ENCODE measurements around the gene PRR29.

PRR29 gene

DNA sequence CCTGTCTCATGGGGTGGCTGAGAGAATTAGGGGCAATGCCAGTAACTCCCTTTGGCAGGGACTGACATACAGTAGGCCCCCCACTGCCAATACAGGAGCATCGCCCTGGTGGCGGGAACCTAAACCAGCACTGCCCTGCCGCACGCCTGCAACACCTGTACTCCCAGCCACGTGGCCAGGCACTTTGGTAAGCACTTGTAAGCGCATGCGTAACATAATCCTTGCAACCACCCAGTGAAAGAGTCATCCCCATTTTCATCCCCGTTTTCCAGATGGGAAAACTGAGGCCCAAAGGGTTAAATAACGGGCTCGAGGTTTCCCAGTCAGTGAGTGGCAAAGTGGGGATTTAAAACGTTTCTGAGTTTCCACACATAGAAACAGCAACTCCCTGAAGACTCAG lies 42.9 kb upstream of the PRR29 start:
- Histone ChIP-seq H3K4ac (ENCODE audit: low read depth, low read length) (no peak overlapping the region), H2BK5ac (ENCODE audit: low read length) (no peak overlapping the region), H3K79me2 (ENCODE audit: control insufficient read depth, insufficient read depth, low read length) (no peaks in the 10 kb centered on the region), H2BK120ac (ENCODE audit: low read depth, low read length) (no peak overlapping the region), H3K4me1 (ENCODE audit: control insufficient read depth, low read depth, low read length) (no peaks in the 10 kb centered on the region), H3K4me3 (ENCODE audit: low read length) (no peak overlapping the region), H2BK15ac (replicated peaks; ENCODE audit: low read depth) (no peak overlapping the region), H4K5ac (ENCODE audit: low read length) (no peak overlapping the region), H3K27me3 (ENCODE audit: insufficient read depth, low read length, poor library complexity) (peaks cover 4% of the 10 kb centered on the region), H2AK5ac (ENCODE audit: low read length) (no peak overlapping the region), H3K36me3 (ENCODE audit: control insufficient read depth, insufficient read depth, low read length) (no peaks in the 10 kb centered on the region), H3K18ac (ENCODE audit: low read length) (no peak overlapping the region), H3K23ac (ENCODE audit: low read length) (no peak overlapping the region), H4K8ac (ENCODE audit: low read depth, low read length) (no peak overlapping the region), H3K27ac (ENCODE audit: low read depth, low read length) (no peak overlapping the region), H3K9ac (ENCODE audit: low read length) (no peak overlapping the region), H3K56ac (ENCODE audit: low read length) (no peak overlapping the region), H3K79me1 (ENCODE audit: low read length) (no peaks in the 10 kb centered on the region), H3K4me2 (ENCODE audit: low read length) (no peak overlapping the region)
- WGBS (ENCODE audit: extremely low coverage, insufficient coverage, low lambda C conversion rate): no CpG with 5 or more reads among the region's 11 CpGs
- no peak for DNase-seq

DNA sequence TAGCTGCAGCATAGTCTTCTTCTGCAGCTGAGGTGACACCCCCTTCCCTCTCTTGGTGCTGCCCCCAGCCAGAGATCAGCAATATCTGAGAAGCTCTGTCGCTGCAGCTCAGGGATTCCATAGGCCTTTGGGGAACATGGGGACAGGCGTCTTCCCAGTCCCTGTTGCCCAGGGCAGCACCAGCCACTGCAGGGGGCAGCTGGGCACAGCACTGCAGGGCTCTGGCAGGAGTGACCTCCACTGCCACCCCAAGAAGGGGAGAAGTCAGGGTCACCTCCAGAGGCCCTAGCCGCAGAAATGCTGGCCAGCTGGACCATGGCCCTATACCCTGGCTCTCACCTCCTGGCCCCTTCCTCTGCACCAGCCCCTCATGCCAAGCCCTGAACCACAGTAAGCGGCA lies 42.4 kb upstream of the PRR29 start:
- H3K79me2 ChIP-seq (ENCODE audit: control insufficient read depth, insufficient read depth, low read length): no peaks in the 10 kb centered on the region
- H3K4me2 ChIP-seq (ENCODE audit: low read length): no peak overlapping the region
- H3K4me3 ChIP-seq (ENCODE audit: low read length): no peak overlapping the region
- no peak overlapping the region for H4K5ac ChIP-seq (ENCODE audit: low read length)
- H2AK5ac ChIP-seq (ENCODE audit: low read length): no peak overlapping the region
- no peak overlapping the region for H3K4ac ChIP-seq (ENCODE audit: low read depth, low read length)
- no peak overlapping the region for H3K18ac ChIP-seq (ENCODE audit: low read length)
- no peak overlapping the region for H3K56ac ChIP-seq (ENCODE audit: low read length)
- peaks cover 4% of the 10 kb centered on the region for H3K27me3 ChIP-seq (ENCODE audit: insufficient read depth, low read length, poor library complexity)
- no peak overlapping the region for H2BK5ac ChIP-seq (ENCODE audit: low read length)
- no peak overlapping the region for H3K9ac ChIP-seq (ENCODE audit: low read length)
- H3K4me1 ChIP-seq (ENCODE audit: control insufficient read depth, low read depth, low read length): peaks cover 1% of the 10 kb centered on the region
- H2BK15ac ChIP-seq (replicated peaks; ENCODE audit: low read depth): no peak overlapping the region
- no peak overlapping the region for H2BK120ac ChIP-seq (ENCODE audit: low read depth, low read length)
- no peak for DNase-seq
- no peaks in the 10 kb centered on the region for H3K36me3 ChIP-seq (ENCODE audit: control insufficient read depth, insufficient read depth, low read length)
- no peak overlapping the region for H3K23ac ChIP-seq (ENCODE audit: low read length)
- no peaks in the 10 kb centered on the region for H3K79me1 ChIP-seq (ENCODE audit: low read length)
- H4K8ac ChIP-seq (ENCODE audit: low read depth, low read length): no peak overlapping the region
- WGBS (ENCODE audit: extremely low coverage, insufficient coverage, low lambda C conversion rate): no CpG with 5 or more reads among the region's 4 CpGs
- no peak overlapping the region for H3K27ac ChIP-seq (ENCODE audit: low read depth, low read length)

DNA sequence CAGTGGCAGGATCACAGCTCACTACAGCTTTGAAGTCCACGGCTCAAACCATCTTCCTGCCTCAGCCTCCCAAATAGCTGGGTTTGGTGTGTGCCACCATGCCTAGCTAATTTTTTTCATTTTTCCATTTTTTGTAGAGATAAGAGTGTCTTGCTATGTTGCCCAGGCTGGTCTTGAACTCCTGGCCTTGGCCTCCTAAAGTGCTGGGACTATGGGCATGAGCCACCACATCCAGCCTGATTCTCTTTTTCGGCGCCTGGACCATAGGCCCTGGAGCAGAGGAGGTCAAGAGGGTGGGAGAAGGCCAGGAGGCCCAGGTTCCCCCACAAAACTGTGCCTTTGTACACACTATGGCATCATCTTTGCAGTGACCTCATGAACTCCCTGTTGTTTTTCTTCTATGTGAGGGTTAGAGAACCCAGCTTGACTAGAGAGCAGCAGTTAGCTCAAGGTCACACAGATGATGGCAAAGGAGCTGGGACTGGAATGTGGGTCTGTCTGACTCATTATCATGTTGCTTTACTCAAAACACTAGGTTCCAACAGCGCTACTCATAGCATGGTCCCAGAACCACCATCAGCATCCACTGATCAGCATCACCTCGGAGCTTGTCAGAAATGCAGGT lies 41.7 kb upstream of the PRR29 start:
- no peak overlapping the region for H3K9ac ChIP-seq (ENCODE audit: low read length)
- peaks cover 4% of the 10 kb centered on the region for H3K27me3 ChIP-seq (ENCODE audit: insufficient read depth, low read length, poor library complexity)
- peaks cover 4% of the 10 kb centered on the region for H3K4me1 ChIP-seq (ENCODE audit: control insufficient read depth, low read depth, low read length)
- no peak overlapping the region for H4K8ac ChIP-seq (ENCODE audit: low read depth, low read length)
- H3K18ac ChIP-seq (ENCODE audit: low read length): no peak overlapping the region
- H4K5ac ChIP-seq (ENCODE audit: low read length): no peak overlapping the region
- no peak overlapping the region for H3K4ac ChIP-seq (ENCODE audit: low read depth, low read length)
- no peak overlapping the region for H3K56ac ChIP-seq (ENCODE audit: low read length)
- H2BK5ac ChIP-seq (ENCODE audit: low read length): no peak overlapping the region
- H2BK120ac ChIP-seq (ENCODE audit: low read depth, low read length): no peak overlapping the region
- no peak overlapping the region for H3K4me2 ChIP-seq (ENCODE audit: low read length)
- no peak overlapping the region for H3K23ac ChIP-seq (ENCODE audit: low read length)
- no peak overlapping the region for H3K27ac ChIP-seq (ENCODE audit: low read depth, low read length)
- no peak overlapping the region for H3K4me3 ChIP-seq (ENCODE audit: low read length)
- no peaks in the 10 kb centered on the region for H3K79me2 ChIP-seq (ENCODE audit: control insufficient read depth, insufficient read depth, low read length)
- H2BK15ac ChIP-seq (replicated peaks; ENCODE audit: low read depth): no peak overlapping the region
- no peak for DNase-seq
- no peak overlapping the region for H2AK5ac ChIP-seq (ENCODE audit: low read length)
- no peaks in the 10 kb centered on the region for H3K36me3 ChIP-seq (ENCODE audit: control insufficient read depth, insufficient read depth, low read length)
- no CpG with 5 or more reads among the region's 5 CpGs for WGBS (ENCODE audit: extremely low coverage, insufficient coverage, low lambda C conversion rate)
- no peaks in the 10 kb centered on the region for H3K79me1 ChIP-seq (ENCODE audit: low read length)

DNA sequence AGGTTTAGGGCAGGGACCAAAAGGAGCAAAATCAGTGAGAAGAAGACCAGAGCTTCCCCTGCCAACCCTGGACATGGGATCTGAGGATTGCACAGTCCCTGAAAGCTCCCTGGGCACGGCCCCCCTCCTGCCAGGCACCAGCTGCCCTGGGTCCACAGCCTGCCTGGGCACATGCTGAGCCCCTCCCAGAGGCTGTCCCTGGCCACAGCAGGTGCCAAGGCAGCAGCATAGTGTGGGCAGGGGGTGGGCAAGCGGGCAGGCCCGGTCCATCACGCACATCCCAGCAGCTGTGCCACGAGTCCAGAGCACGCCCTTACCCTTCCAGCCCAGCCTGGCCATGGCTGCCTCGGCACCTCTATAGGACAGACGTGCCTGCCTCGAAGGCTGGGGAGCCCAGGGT lies 38.1 kb upstream of the PRR29 start:
- DNase-seq: no peak
- no CpG with 5 or more reads among the region's 9 CpGs for WGBS (ENCODE audit: extremely low coverage, insufficient coverage, low lambda C conversion rate)
- H3K79me2 ChIP-seq (ENCODE audit: control insufficient read depth, insufficient read depth, low read length): no peaks in the 10 kb centered on the region
- no peak overlapping the region for H3K23ac ChIP-seq (ENCODE audit: low read length)
- H2BK5ac ChIP-seq (ENCODE audit: low read length): no peak overlapping the region
- H3K79me1 ChIP-seq (ENCODE audit: low read length): no peaks in the 10 kb centered on the region
- no peak overlapping the region for H3K9ac ChIP-seq (ENCODE audit: low read length)
- H3K4me3 ChIP-seq (ENCODE audit: low read length): no peak overlapping the region
- peak overlapping the region; percentile 34 for H3K56ac ChIP-seq (ENCODE audit: low read length)
- H3K4ac ChIP-seq (ENCODE audit: low read depth, low read length): no peak overlapping the region
- H4K5ac ChIP-seq (ENCODE audit: low read length): no peak overlapping the region
- no peak overlapping the region for H3K27ac ChIP-seq (ENCODE audit: low read depth, low read length)
- no peak overlapping the region for H2BK15ac ChIP-seq (replicated peaks; ENCODE audit: low read depth)
- H3K4me1 ChIP-seq (ENCODE audit: control insufficient read depth, low read depth, low read length): peaks cover 6% of the 10 kb centered on the region
- H3K4me2 ChIP-seq (ENCODE audit: low read length): no peak overlapping the region
- peaks cover 4% of the 10 kb centered on the region for H3K27me3 ChIP-seq (ENCODE audit: insufficient read depth, low read length, poor library complexity)
- H3K36me3 ChIP-seq (ENCODE audit: control insufficient read depth, insufficient read depth, low read length): no peaks in the 10 kb centered on the region
- no peak overlapping the region for H2BK120ac ChIP-seq (ENCODE audit: low read depth, low read length)
- H2AK5ac ChIP-seq (ENCODE audit: low read length): no peak overlapping the region
- no peak overlapping the region for H3K18ac ChIP-seq (ENCODE audit: low read length)
- no peak overlapping the region for H4K8ac ChIP-seq (ENCODE audit: low read depth, low read length)

DNA sequence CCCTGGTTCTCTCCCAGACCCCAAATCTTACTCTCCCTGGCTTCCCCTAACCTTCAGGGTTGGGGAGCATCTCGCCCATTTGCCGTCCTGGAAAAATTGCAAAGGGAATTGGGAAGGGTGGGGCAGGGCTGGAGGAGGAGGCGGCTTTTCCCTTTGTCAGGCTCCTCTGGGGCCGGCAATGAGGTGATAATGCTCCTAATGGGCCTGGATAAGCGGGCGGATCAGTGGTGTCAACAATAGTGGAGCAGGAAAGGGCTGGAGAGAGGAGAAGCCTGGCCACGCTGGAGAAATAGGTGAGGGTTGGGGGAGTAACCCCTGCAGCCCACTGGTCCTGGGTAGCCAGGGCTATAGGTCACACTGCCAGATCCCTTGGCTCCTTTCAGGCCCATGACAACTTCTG lies 37.7 kb upstream of the PRR29 start:
- Histone ChIP-seq H2BK5ac (ENCODE audit: low read length) (no peak overlapping the region), H3K18ac (ENCODE audit: low read length) (no peak overlapping the region), H3K27ac (ENCODE audit: low read depth, low read length) (no peak overlapping the region), H3K27me3 (ENCODE audit: insufficient read depth, low read length, poor library complexity) (peaks cover 4% of the 10 kb centered on the region), H4K8ac (ENCODE audit: low read depth, low read length) (no peak overlapping the region), H3K79me2 (ENCODE audit: control insufficient read depth, insufficient read depth, low read length) (no peaks in the 10 kb centered on the region), H3K79me1 (ENCODE audit: low read length) (no peaks in the 10 kb centered on the region), H3K36me3 (ENCODE audit: control insufficient read depth, insufficient read depth, low read length) (no peaks in the 10 kb centered on the region), H4K5ac (ENCODE audit: low read length) (no peak overlapping the region), H2BK120ac (ENCODE audit: low read depth, low read length) (no peak overlapping the region), H2AK5ac (ENCODE audit: low read length) (no peak overlapping the region), H3K9ac (ENCODE audit: low read length) (no peak overlapping the region), H3K4me3 (ENCODE audit: low read length) (no peak overlapping the region), H3K23ac (ENCODE audit: low read length) (no peak overlapping the region), H3K4me2 (ENCODE audit: low read length) (no peak overlapping the region), H3K56ac (ENCODE audit: low read length) (peak overlapping the region; percentile 34), H3K4ac (ENCODE audit: low read depth, low read length) (no peak overlapping the region), H2BK15ac (replicated peaks; ENCODE audit: low read depth) (no peak overlapping the region), H3K4me1 (ENCODE audit: control insufficient read depth, low read depth, low read length) (peaks cover 6% of the 10 kb centered on the region)
- WGBS (ENCODE audit: extremely low coverage, insufficient coverage, low lambda C conversion rate): no CpG with 5 or more reads among the region's 7 CpGs
- DNase-seq: peak; percentile 88

Data from mesendoderm (in vitro differentiated cells).